ENCODE data around the gene DGKZ. TPM values are rescaled to one million over a fixed set of nuclear protein-coding genes. Genes with fewer than 3 reads are reported as not detected.

Gene DGKZ
- total RNA-seq, 3 donors from 2014 or later: 41.2 to 49.6 (median 47.2) TPM

DNA sequence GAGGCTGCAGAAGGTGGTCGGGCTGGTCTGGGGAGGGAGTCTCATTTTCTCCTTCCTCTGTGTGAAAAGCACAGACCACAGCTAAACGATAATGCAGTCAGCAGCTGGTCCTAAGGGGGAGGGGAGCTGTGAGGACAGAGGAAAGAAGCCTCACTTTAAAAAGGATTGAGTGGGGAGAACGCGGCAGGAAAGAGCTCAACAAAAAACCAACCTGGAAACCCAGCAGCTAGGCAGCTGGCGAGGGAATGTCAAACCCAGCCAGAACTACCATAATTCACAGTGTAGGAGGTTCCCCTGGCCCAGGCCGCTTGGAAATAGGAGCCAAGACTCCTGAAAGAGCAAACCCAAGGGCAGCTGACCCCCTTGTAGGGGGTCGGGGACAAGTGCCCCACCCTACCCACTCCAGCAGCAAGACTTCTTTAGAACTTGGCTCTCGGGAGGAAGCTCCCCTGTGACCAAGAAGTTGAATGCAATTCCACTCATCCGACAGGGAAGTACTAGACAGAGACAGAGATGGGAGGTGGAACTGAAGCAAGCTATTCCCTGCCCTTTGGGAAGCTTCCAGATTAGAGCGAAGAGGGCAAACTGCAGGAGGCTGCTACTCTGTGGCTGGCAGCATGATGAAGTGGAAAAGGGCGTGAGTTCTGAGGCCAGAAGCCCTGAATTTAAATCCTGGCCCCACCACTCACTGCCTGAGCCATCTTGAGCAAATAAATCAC, 16.5 kb upstream of the DGKZ start:
- TF ChIP-seq, protein P1, sequence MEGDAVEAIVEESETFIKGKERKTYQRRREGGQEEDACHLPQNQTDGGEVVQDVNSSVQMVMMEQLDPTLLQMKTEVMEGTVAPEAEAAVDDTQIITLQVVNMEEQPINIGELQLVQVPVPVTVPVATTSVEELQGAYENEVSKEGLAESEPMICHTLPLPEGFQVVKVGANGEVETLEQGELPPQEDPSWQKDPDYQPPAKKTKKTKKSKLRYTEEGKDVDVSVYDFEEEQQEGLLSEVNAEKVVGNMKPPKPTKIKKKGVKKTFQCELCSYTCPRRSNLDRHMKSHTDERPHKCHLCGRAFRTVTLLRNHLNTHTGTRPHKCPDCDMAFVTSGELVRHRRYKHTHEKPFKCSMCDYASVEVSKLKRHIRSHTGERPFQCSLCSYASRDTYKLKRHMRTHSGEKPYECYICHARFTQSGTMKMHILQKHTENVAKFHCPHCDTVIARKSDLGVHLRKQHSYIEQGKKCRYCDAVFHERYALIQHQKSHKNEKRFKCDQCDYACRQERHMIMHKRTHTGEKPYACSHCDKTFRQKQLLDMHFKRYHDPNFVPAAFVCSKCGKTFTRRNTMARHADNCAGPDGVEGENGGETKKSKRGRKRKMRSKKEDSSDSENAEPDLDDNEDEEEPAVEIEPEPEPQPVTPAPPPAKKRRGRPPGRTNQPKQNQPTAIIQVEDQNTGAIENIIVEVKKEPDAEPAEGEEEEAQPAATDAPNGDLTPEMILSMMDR (IDR thresholded peaks at IDR 0.05): no peak
- Histone ChIP-seq H3K4me1 (ENCODE audit: low read depth) (peaks cover 14% of the 10 kb centered on the region), H3K9me3 (no peaks in the 10 kb centered on the region), H3K4me3 (no peak overlapping the region), H3K36me3 (ENCODE audit: low read depth) (no peaks in the 10 kb centered on the region)
- DNase-seq: no peak
- intact Hi-C loops (cut with DNase I, micrococcal nuclease): no loop called here
- no peak for ATAC-seq

DNA sequence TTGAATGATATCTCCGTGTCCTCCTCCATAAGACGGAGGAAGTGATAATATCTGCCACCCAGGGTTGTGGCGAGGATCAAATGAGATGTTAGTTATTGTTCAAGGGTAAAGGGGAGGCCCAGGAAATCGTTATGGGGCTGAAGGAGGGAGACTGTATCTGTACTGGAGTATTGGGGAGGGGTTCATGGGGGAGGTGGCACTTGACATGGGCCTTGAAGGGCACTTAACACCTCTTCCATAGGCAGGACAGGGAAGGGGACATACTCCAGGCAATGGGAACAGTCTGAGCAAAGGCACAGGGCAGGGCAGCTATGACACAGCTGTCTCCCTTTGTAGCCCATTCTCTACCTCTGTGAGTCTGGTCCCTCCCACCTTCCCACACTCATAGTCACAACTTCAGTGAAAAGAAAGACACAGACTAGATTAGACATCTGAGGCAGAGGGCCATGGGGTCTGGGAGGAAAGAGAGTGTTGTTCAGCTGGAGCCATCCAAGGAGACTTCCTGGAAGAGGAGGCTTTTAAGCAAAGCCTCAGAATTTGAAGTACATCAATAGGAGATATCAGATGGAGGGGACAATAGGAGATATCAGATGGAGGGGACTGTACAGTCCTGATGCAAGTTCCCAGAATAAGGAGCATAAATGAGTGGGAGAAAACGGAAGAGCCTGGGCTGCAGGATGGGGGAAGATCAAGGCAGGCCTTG, 15.8 kb upstream of the DGKZ start:
- no peak for ATAC-seq
- no peak for DNase-seq
- Histone ChIP-seq H3K4me3 (no peak overlapping the region), H3K4me1 (ENCODE audit: low read depth) (peaks cover 14% of the 10 kb centered on the region), H3K36me3 (ENCODE audit: low read depth) (no peaks in the 10 kb centered on the region), H3K9me3 (no peaks in the 10 kb centered on the region)
- TF ChIP-seq, protein P1 (IDR thresholded peaks at IDR 0.05): no peak
- intact Hi-C loops (cut with DNase I, micrococcal nuclease): no loop called here

DNA sequence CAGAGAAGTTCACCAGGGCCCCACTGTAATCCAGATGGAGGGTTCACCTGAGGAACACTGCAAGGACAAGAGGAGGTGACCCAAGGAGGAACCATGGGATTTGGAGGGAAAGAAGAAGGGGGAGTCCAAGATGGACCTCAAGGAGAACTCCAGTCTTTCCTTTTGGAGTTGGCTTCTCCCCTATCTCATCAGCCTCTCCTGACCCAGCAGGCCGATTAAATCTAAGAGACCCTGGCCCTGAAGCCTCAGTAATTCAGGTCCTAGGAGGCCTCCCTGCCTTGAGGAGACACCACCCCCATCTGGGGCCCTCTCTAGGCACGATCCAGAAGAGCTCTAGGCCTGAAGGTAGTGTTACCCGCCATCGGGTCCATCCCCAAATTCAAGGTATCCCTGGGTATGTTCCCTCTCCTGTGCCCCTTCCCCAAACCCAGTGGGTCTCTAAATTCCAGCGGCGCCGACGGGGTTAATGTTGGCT, 15.1 kb upstream of the DGKZ start:
- Histone ChIP-seq H3K4me3 (no peak overlapping the region), H3K9me3 (no peaks in the 10 kb centered on the region), H3K36me3 (ENCODE audit: low read depth) (no peaks in the 10 kb centered on the region), H3K4me1 (ENCODE audit: low read depth) (peaks cover 14% of the 10 kb centered on the region)
- TF ChIP-seq, protein P1 (IDR thresholded peaks at IDR 0.05): no peak
- intact Hi-C loops (cut with DNase I, micrococcal nuclease): no loop called here
- no peak for DNase-seq
- no peak for ATAC-seq

DNA sequence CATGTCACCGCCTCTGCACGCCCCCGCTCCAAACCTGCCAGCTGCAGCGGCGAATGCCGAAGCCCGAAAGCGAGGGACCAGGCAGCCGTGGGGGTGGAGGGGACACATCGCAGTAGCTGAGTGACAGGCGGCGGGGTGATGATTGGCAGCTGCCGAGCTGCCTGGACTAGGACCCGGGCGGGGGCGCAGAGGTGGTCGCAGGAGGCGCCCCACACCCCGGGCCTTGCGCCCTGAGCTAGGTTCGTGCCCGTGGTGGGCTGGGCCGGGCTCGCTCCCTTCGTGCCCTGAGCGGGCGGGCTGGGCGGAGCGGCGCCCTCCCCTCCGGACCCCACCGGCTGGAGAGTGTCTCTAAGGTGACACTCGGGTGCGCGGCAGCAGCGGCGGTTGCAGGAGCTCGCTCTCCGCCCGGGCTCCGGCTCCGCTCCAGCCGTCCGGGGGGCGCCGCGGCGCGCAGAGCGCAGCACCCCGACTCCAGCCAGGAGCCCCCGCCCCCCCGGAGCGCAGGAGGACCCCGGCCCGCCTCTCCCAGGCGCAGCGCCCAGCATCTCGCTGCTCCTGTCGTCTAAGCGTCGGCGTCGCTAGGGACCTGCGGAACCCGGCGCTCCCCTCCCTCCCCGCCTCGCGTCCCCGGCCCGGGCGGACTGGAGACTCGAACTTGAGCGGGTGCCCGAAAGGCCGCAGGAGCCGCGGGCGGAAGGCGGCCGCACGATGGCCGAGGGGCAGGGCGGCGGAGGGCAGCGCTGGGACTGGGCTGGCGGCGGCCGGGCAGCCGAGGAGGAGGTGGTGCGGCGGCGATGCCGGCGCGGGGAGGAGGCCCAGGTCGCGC, 14.5 kb upstream of the DGKZ start:
- no peak for DNase-seq

DNA sequence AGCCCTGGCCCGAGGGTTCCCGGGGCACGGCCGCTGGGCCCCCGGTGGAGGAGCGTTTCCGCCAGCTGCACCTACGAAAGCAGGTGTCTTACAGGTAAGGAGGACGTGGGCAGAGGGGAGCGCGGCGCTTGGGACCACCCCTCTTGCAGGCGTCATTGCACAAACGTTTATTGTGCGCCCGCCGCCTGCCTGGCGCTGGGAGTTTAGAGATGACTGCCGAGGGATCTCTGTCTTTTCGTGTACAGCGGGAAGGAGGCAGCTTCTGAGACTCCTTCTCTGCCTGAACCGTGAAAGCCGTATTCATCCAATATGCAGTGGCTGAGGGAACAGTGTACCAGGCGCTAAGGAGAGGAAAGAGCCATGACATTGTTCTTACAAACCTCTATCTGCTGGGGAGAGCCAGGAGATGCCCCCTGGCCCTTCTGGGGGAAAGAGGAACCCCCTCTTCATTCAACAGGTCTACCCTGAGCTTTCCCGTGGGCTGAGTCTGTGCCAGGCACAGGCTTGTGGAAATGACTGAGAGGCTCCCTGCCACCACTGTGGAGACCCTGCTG, 13.8 kb upstream of the DGKZ start:
- intact Hi-C loops (cut with DNase I, micrococcal nuclease): no loop called here
- H3K36me3 ChIP-seq (ENCODE audit: low read depth): no peaks in the 10 kb centered on the region
- H3K4me3 ChIP-seq: no peak overlapping the region
- no peak for DNase-seq
- H3K9me3 ChIP-seq: no peaks in the 10 kb centered on the region
- peak; percentile 10 for ATAC-seq
- TF ChIP-seq, protein P1 (IDR thresholded peaks at IDR 0.05): no peak
- H3K4me1 ChIP-seq (ENCODE audit: low read depth): peaks cover 14% of the 10 kb centered on the region

More for the DNA sequence above, 14.5 kb upstream of the DGKZ start:
- H3K36me3 ChIP-seq (ENCODE audit: low read depth): no peaks in the 10 kb centered on the region
- H3K4me1 ChIP-seq (ENCODE audit: low read depth): peaks cover 14% of the 10 kb centered on the region
- no peaks in the 10 kb centered on the region for H3K9me3 ChIP-seq
- ATAC-seq: peak; percentile 53
- no peak overlapping the region for H3K4me3 ChIP-seq
- intact Hi-C loops (cut with DNase I, micrococcal nuclease): no loop called here
- TF ChIP-seq, protein P1 (IDR thresholded peaks at IDR 0.05): no peak

Measured in mucosa of descending colon (tissue), 3 donors.